H1 (cell line): ENCODE measurements around the gene EEPD1. TPM values are rescaled to one million over a fixed set of nuclear protein-coding genes. Genes with fewer than 3 reads are reported as not detected.

Experiments used
- GTF2F1 ChIP-seq: IDR thresholded peaks from 2 replicates; pipeline ENCODE4 v1.6.1; 2012; ENCODE audit warnings: low read depth, low read length, improper control_type of control experiment, borderline replicate concordance
- RNF2 ChIP-seq: fragments of 200-900, 300-1000 bp; sonication (generic); IDR thresholded peaks from 2 replicates; pipeline ENCODE4 v1.7.1; 2016; ENCODE audit warnings: borderline replicate concordance, low read depth, mild to moderate bottlenecking, antibody characterized with exemption, low read length; ENCODE audit not compliant: poor library complexity, severe bottlenecking; ENCODE audit errors: missing control alignments
- polyA plus RNA-seq, 7 experiments: library from polyadenylated mRNA; depleted of rRNA in 3 of 7; stranded (reverse) in 5 of 7; unstranded in 2 of 7; fragments of >200 nt in 5 of 7; fragments of 200-250 nt in 2 of 7; gene quantifications; 1 replicate in 5 of 7; 2 replicates in 1 of 7; 4 replicates in 1 of 7; pipeline versions ENCODE4 v1.2.1 to v1.2.3, GENCODE V29; 2011 to 2013; ENCODE audit warnings: missing spikeins in 2 of 7, mixed read lengths in 2 of 7
- total RNA-seq: library from RNA; stranded (reverse); fragmentation: NEBNext Ultra II Directional; extraction: Animal tissue kit (Norgen Biotek cat#: 25700); gene quantifications from 2 replicates; pipeline ENCODE4 v1.2.1, GENCODE V29; 2021

Gene EEPD1
- total and polyA plus RNA-seq, 2 of the 8 experiments (the other 6 are each of a cell fraction or from before 2014, with no cell fraction given) = 3.1 to 7.8 TPM

- TF ChIP-seq GTF2F1 (no peak), RNF2 (no peak)
Measured at GRCh38 chr7:36185092-36185491, 32.0 kb downstream of the EEPD1 start (continued).
